ENCODE results near the gene C15orf61. TPM values are rescaled to one million over a fixed set of nuclear protein-coding genes. Genes with fewer than 3 reads are reported as not detected.

Gene C15orf61
- total and polyA plus RNA-seq, 12 donors, result 2.7 to 15.0 (median 10.9) TPM

- Histone ChIP-seq H3K27ac (peak overlapping the region in 1 of 10 donors; percentile 4), H3K27me3 (no peaks in the 10 kb centered on the region), H3K9me3 (no peaks in the 10 kb centered on the region), H3K4me3 (peak overlapping the region in 2 of 10 donors; percentile 8), H3K4me1 (peaks cover 0 to 8% (median 0%) of the 10 kb centered on the region in 9 donors), H3K36me3 (no peaks in the 10 kb centered on the region)
- intact Hi-C loops (cut with DNase I), result loop anchor here in 2 of 10 donors (5.0 kb wide), 1 partner anchor 336 kb away; no protein-coding TSS in a partner anchor
- peak in 7 of 9 donors; percentile 9 to 57 (median 42) for TF ChIP-seq CTCF (IDR thresholded peaks at IDR 0.05)
- peak in 2 of 8 donors; percentile 61 for ATAC-seq
- DNase-seq, result no peak
- 34 to 40% methylated on average over 2 of the region's 2 CpGs for WGBS, 2 donors
Observed at GRCh38 chr15:67501177-67501835, 19.6 kb upstream of the C15orf61 start.

- Histone ChIP-seq H3K27me3 (no peaks in the 10 kb centered on the region), H3K9me3 (no peaks in the 10 kb centered on the region), H3K27ac (peak overlapping the region in 1 of 10 donors; percentile 4), H3K36me3 (no peaks in the 10 kb centered on the region), H3K4me1 (peaks cover 0 to 9% (median 0%) of the 10 kb centered on the region in 9 donors), H3K4me3 (peak overlapping the region in 2 of 10 donors; percentile 8)
- WGBS, 2 donors, result 55 to 61% methylated on average over 13 of the region's 13 CpGs
- intact Hi-C loops (cut with DNase I), result loop anchor here in 2 of 10 donors (5.0 kb wide), 1 partner anchor 335 kb away; no protein-coding TSS in a partner anchor
- no peak for TF ChIP-seq CTCF (IDR thresholded peaks at IDR 0.05)
- DNase-seq, result no peak
- ATAC-seq, result peak in 1 of 8 donors; percentile 31
Observed at GRCh38 chr15:67501836-67502461, 19.0 kb upstream of the C15orf61 start.

GRCh38 chr15:67504056-67504455, 16.9 kb upstream of the C15orf61 start:
- H3K36me3 ChIP-seq, result peaks cover 0 to 7% (median 0%) of the 10 kb centered on the region in 9 donors
- H3K4me3 ChIP-seq, result no peak overlapping the region
- no peaks in the 10 kb centered on the region for H3K9me3 ChIP-seq
- TF ChIP-seq CTCF (IDR thresholded peaks at IDR 0.05), result no peak
- no peak overlapping the region for H3K27ac ChIP-seq
- peaks cover 0 to 17% (median 0%) of the 10 kb centered on the region in 9 donors for H3K4me1 ChIP-seq
- WGBS, 2 donors, result 91 to 92% methylated on average over 6 of the region's 6 CpGs
- intact Hi-C loops (cut with DNase I), result loop anchor here in 2 of 10 donors (5.0 kb wide), 1 partner anchor 333 kb away; no protein-coding TSS in a partner anchor
- DNase-seq (no peak), ATAC-seq (no peak)
- H3K27me3 ChIP-seq, result no peaks in the 10 kb centered on the region

- ATAC-seq (no peak), DNase-seq (no peak)
- Histone ChIP-seq H3K4me1 (peaks cover 0 to 17% (median 0%) of the 10 kb centered on the region in 9 donors), H3K4me3 (no peak overlapping the region), H3K27ac (no peak overlapping the region), H3K9me3 (no peaks in the 10 kb centered on the region), H3K27me3 (no peaks in the 10 kb centered on the region), H3K36me3 (peaks cover 0 to 15% (median 0%) of the 10 kb centered on the region in 9 donors)
- intact Hi-C loops (cut with DNase I), result loop anchor here in 2 of 10 donors (5.0 kb wide), 1 partner anchor 333 kb away; no protein-coding TSS in a partner anchor
- no peak for TF ChIP-seq CTCF (IDR thresholded peaks at IDR 0.05)
- WGBS, 2 donors, result 87 to 91% methylated on average over 5 of the region's 5 CpGs
Observed at GRCh38 chr15:67504796-67505195, 16.1 kb upstream of the C15orf61 start.

All from heart right ventricle (tissue), 16 donors.